ENCODE results near the gene SLC27A3.

SLC27A3 gene

GRCh38 chr1:153796786-153797659 lies 21.8 kb downstream of the SLC27A3 start:
- DNase-seq, result peak; percentile 95
- Histone ChIP-seq H2AFZ (ENCODE audit: low read length) (no peak overlapping the region), H3K27me3 (replicated peaks; ENCODE audit: insufficient read depth, low read length) (no peaks in the 10 kb centered on the region), H3K9me3 (replicated peaks; ENCODE audit: insufficient read depth, low read length) (no peaks in the 10 kb centered on the region), H3K4me3 (ENCODE audit: low read length) (no peak overlapping the region), H3K4me2 (ENCODE audit: low read depth, low read length) (peak overlapping the region; percentile 12; the same call in 1 of the 2 replicates), H4K20me1 (ENCODE audit: insufficient read depth, low read length) (no peaks in the 10 kb centered on the region), H3K27ac (ENCODE audit: low read length) (no peak overlapping the region), H3K79me2 (ENCODE audit: low read length) (no peaks in the 10 kb centered on the region), H3K4me1 (ENCODE audit: low read length) (peaks cover 6% of the 10 kb centered on the region), H3K9me2 (replicated peaks; ENCODE audit: insufficient read depth, low read length) (no peaks in the 10 kb centered on the region), H3K9ac (ENCODE audit: low read length) (no peak overlapping the region), H3F3A (ENCODE audit: insufficient read depth, low read length) (peaks cover 4% of the 10 kb centered on the region), H3K36me3 (replicated peaks; ENCODE audit: insufficient read depth, low read length) (no peaks in the 10 kb centered on the region)
- TF ChIP-seq, protein P1, sequence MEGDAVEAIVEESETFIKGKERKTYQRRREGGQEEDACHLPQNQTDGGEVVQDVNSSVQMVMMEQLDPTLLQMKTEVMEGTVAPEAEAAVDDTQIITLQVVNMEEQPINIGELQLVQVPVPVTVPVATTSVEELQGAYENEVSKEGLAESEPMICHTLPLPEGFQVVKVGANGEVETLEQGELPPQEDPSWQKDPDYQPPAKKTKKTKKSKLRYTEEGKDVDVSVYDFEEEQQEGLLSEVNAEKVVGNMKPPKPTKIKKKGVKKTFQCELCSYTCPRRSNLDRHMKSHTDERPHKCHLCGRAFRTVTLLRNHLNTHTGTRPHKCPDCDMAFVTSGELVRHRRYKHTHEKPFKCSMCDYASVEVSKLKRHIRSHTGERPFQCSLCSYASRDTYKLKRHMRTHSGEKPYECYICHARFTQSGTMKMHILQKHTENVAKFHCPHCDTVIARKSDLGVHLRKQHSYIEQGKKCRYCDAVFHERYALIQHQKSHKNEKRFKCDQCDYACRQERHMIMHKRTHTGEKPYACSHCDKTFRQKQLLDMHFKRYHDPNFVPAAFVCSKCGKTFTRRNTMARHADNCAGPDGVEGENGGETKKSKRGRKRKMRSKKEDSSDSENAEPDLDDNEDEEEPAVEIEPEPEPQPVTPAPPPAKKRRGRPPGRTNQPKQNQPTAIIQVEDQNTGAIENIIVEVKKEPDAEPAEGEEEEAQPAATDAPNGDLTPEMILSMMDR (IDR thresholded peaks at IDR 0.05; ENCODE audit: low read length), result peak; percentile 93
- TF ChIP-seq EZH2 (optimal IDR thresholded peaks at IDR 0.05; ENCODE audit: low read depth, low read length) (no peak), EZH2phosphoT487 (IDR thresholded peaks at IDR 0.05; ENCODE audit: low read length) (no peak)

GRCh38 chr1:153798468-153798780 lies 23.2 kb downstream of the SLC27A3 start:
- no peaks in the 10 kb centered on the region; the same call in 1 of the 2 replicates for H3F3A ChIP-seq (ENCODE audit: insufficient read depth, low read length)

GRCh38 chr1:153799016-153799415 lies 23.8 kb downstream of the SLC27A3 start:
- no peak overlapping the region for H3K4me2 ChIP-seq (ENCODE audit: low read depth, low read length)
- no peaks in the 10 kb centered on the region for H3K36me3 ChIP-seq (replicated peaks; ENCODE audit: insufficient read depth, low read length)
- no peak overlapping the region for H3K9ac ChIP-seq (ENCODE audit: low read length)
- H2AFZ ChIP-seq (ENCODE audit: low read length), result no peak overlapping the region
- H3K4me1 ChIP-seq (ENCODE audit: low read length), result peaks cover 6% of the 10 kb centered on the region
- DNase-seq, result no peak
- no peaks in the 10 kb centered on the region for H3K9me3 ChIP-seq (replicated peaks; ENCODE audit: insufficient read depth, low read length)
- no peaks in the 10 kb centered on the region for H3K27me3 ChIP-seq (replicated peaks; ENCODE audit: insufficient read depth, low read length)
- H3F3A ChIP-seq (ENCODE audit: insufficient read depth, low read length), result no peaks in the 10 kb centered on the region; the same call in 1 of the 2 replicates
- H3K79me2 ChIP-seq (ENCODE audit: low read length), result peaks cover 2% of the 10 kb centered on the region; the same call in 1 of the 2 replicates
- H4K20me1 ChIP-seq (ENCODE audit: insufficient read depth, low read length), result no peaks in the 10 kb centered on the region
- H3K9me2 ChIP-seq (replicated peaks; ENCODE audit: insufficient read depth, low read length), result no peaks in the 10 kb centered on the region
- H3K4me3 ChIP-seq (ENCODE audit: low read length), result no peak overlapping the region
- H3K27ac ChIP-seq (ENCODE audit: low read length), result no peak overlapping the region
- no peak for TF ChIP-seq EZH2phosphoT487 (IDR thresholded peaks at IDR 0.05; ENCODE audit: low read length)
- TF ChIP-seq EZH2 (optimal IDR thresholded peaks at IDR 0.05; ENCODE audit: low read depth, low read length), result no peak
- TF ChIP-seq, protein P1 (IDR thresholded peaks at IDR 0.05; ENCODE audit: low read length), result no peak

More at GRCh38 chr1:153798468-153798780, 23.2 kb downstream of the SLC27A3 start:
- Histone ChIP-seq H3K27me3 (replicated peaks; ENCODE audit: insufficient read depth, low read length) (no peaks in the 10 kb centered on the region), H3K79me2 (ENCODE audit: low read length) (no peaks in the 10 kb centered on the region), H3K36me3 (replicated peaks; ENCODE audit: insufficient read depth, low read length) (no peaks in the 10 kb centered on the region), H3K4me2 (ENCODE audit: low read depth, low read length) (no peak overlapping the region), H4K20me1 (ENCODE audit: insufficient read depth, low read length) (no peaks in the 10 kb centered on the region), H2AFZ (ENCODE audit: low read length) (no peak overlapping the region), H3K9me2 (replicated peaks; ENCODE audit: insufficient read depth, low read length) (no peaks in the 10 kb centered on the region), H3K4me3 (ENCODE audit: low read length) (no peak overlapping the region), H3K9ac (ENCODE audit: low read length) (no peak overlapping the region), H3K4me1 (ENCODE audit: low read length) (peaks cover 6% of the 10 kb centered on the region), H3K9me3 (replicated peaks; ENCODE audit: insufficient read depth, low read length) (no peaks in the 10 kb centered on the region), H3K27ac (ENCODE audit: low read length) (no peak overlapping the region)
- no peak for TF ChIP-seq EZH2 (optimal IDR thresholded peaks at IDR 0.05; ENCODE audit: low read depth, low read length)
- TF ChIP-seq EZH2phosphoT487 (IDR thresholded peaks at IDR 0.05; ENCODE audit: low read length), result no peak
- TF ChIP-seq, protein P1 (IDR thresholded peaks at IDR 0.05; ENCODE audit: low read length), result no peak
- no peak for DNase-seq

All from MM.1S (cell line).